Peyer's patch (tissue), 4 donors: ENCODE data around the gene KCP.

Experiments used
- CTCF ChIP-seq, 6 experiments: fragments of 450-650 bp in 4 of 6; fragments of 200-600 bp in 2 of 6; sonication (generic) in 1 of 6; IDR thresholded peaks; one replicate each; pipeline ENCODE4 v1.5.1; 2017 to 2019; ENCODE audit warnings: antibody characterized with exemption in 6 of 6, mild to moderate bottlenecking in 3 of 6, moderate library complexity in 1 of 6
- POLR2A ChIP-seq, 2 donors: fragments of 450-650 bp; IDR thresholded peaks; one replicate each; pipeline ENCODE4 v1.5.1; 2017; ENCODE audit warnings: antibody characterized with exemption in 2 of 2, mild to moderate bottlenecking in 2 of 2, moderate library complexity in 2 of 2

GRCh38 chr7:128932862-128933179 is 22.3 kb upstream of the KCP start:
- TF ChIP-seq CTCF (IDR thresholded peaks at IDR 0.05) (no peak), POLR2A (IDR thresholded peaks at IDR 0.05) (no peak)
